GM12892 (cell line): ENCODE data around the gene HAX1.

Source experiments
- POLR2A ChIP-seq: IDR thresholded peaks from 2 replicates; pipeline ENCODE4 v1.6.1; 2011; ENCODE audit warnings: low read depth, low read length, control low read depth
- POLR2AphosphoS5 ChIP-seq: IDR thresholded peaks from 2 replicates; pipeline ENCODE4 v1.6.1; 2011; ENCODE audit warnings: low read depth, low read length, control low read depth
- TAF1 ChIP-seq: IDR thresholded peaks from 2 replicates; pipeline ENCODE4 v1.6.1; 2011; ENCODE audit warnings: low read depth, mild to moderate bottlenecking, control low read depth, low read length, borderline replicate concordance

GRCh38 chr1:154258784-154259183, 13.6 kb upstream of the HAX1 start:
- TF ChIP-seq POLR2A = no peak
- no peak for TF ChIP-seq POLR2AphosphoS5
- TF ChIP-seq TAF1 = no peak
